Measurements from ENCODE around the gene DNAJB2. TPM values are rescaled to one million over a fixed set of nuclear protein-coding genes. Genes with fewer than 3 reads are reported as not detected.

The DNAJB2 gene
- total and polyA plus RNA-seq, 2 donors (not counting 3 experiments of a cell fraction or from before 2014, with no cell fraction given) = 30.4 to 35.0 TPM

DNA sequence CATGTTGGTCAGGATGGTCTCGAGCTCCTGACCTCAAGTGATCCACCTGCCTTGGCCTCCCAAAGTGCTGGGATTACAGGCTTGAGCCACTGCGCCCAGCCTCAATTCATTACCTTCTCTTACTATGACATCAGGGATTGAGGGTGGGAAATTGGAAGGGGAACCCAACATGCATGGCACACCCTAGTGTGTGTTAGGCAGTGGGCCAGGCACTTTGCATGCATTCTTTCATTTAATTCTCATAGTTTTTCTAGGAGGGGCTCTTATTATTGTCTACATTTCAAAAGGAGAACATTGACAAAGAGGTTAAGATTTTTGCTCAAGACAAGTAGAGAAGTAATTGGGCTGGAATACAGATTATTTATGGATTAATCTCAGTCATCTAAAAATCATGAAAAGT, 10.9 kb upstream of the DNAJB2 start:
- Histone ChIP-seq H3K9me1 (replicated peaks; ENCODE audit: control insufficient read depth, extremely low read depth, insufficient read depth, low read length) (no peaks in the 10 kb centered on the region), H3K9me3 (replicated peaks; ENCODE audit: control insufficient read depth, insufficient read depth, low read length) (no peaks in the 10 kb centered on the region), H3K27me3 (ENCODE audit: control insufficient read depth in 2 of 2, insufficient read depth in 2 of 2, low read length in 2 of 2) (peaks cover 8 to 13% of the 10 kb centered on the region in 2 experiments), H3K79me2 (ENCODE audit: control insufficient read depth, insufficient read depth, low read length) (no peaks in the 10 kb centered on the region), H3K9ac (replicated peaks; ENCODE audit: extremely low read depth, insufficient read depth, low read length) (no peak overlapping the region), H3K27ac (ENCODE audit: insufficient read depth, low read depth, low read length) (no peak overlapping the region), H4K20me1 (replicated peaks; ENCODE audit: control insufficient read depth, extremely low read depth, insufficient read depth, low read length) (no peaks in the 10 kb centered on the region), H3K36me3 (ENCODE audit: control insufficient read depth in 2 of 2, extremely low read depth in 1 of 2, insufficient read depth in 2 of 2, low read length in 2 of 2) (no peaks in the 10 kb centered on the region), H3K4me3 (replicated peaks in 1 of 3; ENCODE audit: insufficient read depth in 1 of 3, low read depth in 1 of 3, low read length in 3 of 3) (no peak overlapping the region), H2AFZ (ENCODE audit: low read depth, low read length) (no peak overlapping the region), H3K4me1 (ENCODE audit: control insufficient read depth, extremely low read depth, insufficient read depth, low read length) (no peaks in the 10 kb centered on the region), H3K4me2 (ENCODE audit: insufficient read depth, low read length) (no peak overlapping the region)
- dilution Hi-C loops (cut with MboI; ENCODE audit: extremely low pct_ligation_motif_present, low sequenced_read_pairs) = no loop called here
- ChIA-PET POLR2A (no interaction called here), CTCF (interaction anchor here (0.8 kb wide), 1 partner anchor 11 kb away, joined by 3 read pairs; the partner anchor contains the start of gene DNAJB2)
- no TSS peak for BruUV-seq (replicated peaks)
- TF ChIP-seq MYC (IDR thresholded peaks at IDR 0.05; ENCODE audit: low read depth, low read length) (no peak), JUN (IDR thresholded peaks at IDR 0.05; ENCODE audit: borderline replicate concordance, insufficient read depth, insufficient read length, low read depth) (no peak), POLR2A (IDR thresholded peaks at IDR 0.05; ENCODE audit: low read depth, low read length) (no peak), FOS (IDR thresholded peaks at IDR 0.05; ENCODE audit: borderline replicate concordance, insufficient read depth, low read length) (no peak), EZH2 (IDR thresholded peaks at IDR 0.05; ENCODE audit: borderline replicate concordance, low read depth, low read length, severe bottlenecking) (no peak), GATA2 (IDR thresholded peaks at IDR 0.05; ENCODE audit: insufficient read depth, insufficient read length, low read depth, low read length) (no peak), MAX (IDR thresholded peaks at IDR 0.05; ENCODE audit: insufficient read depth, insufficient read length) (no peak), POLR2AphosphoS5 (IDR thresholded peaks at IDR 0.05; ENCODE audit: insufficient read depth, low read depth, low read length) (no peak)
- TF ChIP-seq, protein P1, sequence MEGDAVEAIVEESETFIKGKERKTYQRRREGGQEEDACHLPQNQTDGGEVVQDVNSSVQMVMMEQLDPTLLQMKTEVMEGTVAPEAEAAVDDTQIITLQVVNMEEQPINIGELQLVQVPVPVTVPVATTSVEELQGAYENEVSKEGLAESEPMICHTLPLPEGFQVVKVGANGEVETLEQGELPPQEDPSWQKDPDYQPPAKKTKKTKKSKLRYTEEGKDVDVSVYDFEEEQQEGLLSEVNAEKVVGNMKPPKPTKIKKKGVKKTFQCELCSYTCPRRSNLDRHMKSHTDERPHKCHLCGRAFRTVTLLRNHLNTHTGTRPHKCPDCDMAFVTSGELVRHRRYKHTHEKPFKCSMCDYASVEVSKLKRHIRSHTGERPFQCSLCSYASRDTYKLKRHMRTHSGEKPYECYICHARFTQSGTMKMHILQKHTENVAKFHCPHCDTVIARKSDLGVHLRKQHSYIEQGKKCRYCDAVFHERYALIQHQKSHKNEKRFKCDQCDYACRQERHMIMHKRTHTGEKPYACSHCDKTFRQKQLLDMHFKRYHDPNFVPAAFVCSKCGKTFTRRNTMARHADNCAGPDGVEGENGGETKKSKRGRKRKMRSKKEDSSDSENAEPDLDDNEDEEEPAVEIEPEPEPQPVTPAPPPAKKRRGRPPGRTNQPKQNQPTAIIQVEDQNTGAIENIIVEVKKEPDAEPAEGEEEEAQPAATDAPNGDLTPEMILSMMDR (IDR thresholded peaks at IDR 0.05; ENCODE audit: extremely low read depth in 1 of 2, insufficient read depth in 1 of 2, low read depth in 1 of 2, low read length in 2 of 2) = no peak
- FAIRE-seq (no peak), DNase-seq (ENCODE audit: low read depth, low spot score) (no peak)
- intact Hi-C loops (cut with micrococcal nuclease) = no loop called here

Data from endothelial cell of umbilical vein (primary cell).